CD14-positive monocyte (primary cell): ENCODE data around the gene CACNA1C. TPM values are rescaled to one million over a fixed set of nuclear protein-coding genes. Genes with fewer than 3 reads are reported as not detected.

Source experiments
- DNase-seq, 3 donors: peaks; one replicate each; pipeline ENCODE4 v3.0.0-alpha.2; 2011 to 2022
- H2AFZ ChIP-seq: 2 replicates; pipeline ENCODE4 v1.6.0; 2012; ENCODE audit warnings: mild to moderate bottlenecking, low read depth, low read length, inconsistent platforms; ENCODE audit not compliant: insufficient read depth, poor library complexity, severe bottlenecking
- H3K27ac ChIP-seq, 2 donors: 1 replicate in 1 of 2; 2 replicates in 1 of 2; pipeline ENCODE4 v1.5.1; 2012 to 2013; ENCODE audit warnings: low read length in 2 of 2, control low read depth in 1 of 2, inconsistent platforms in 1 of 2, low read depth in 1 of 2, mild to moderate bottlenecking in 1 of 2
- H3K27me3 ChIP-seq, 2 donors: one replicate each; pipeline versions ENCODE4 v1.6.0 to v1.6.1; 2011 to 2013; ENCODE audit warnings: low read length in 2 of 2; ENCODE audit not compliant: control insufficient read depth in 2 of 2, insufficient read depth in 2 of 2
- H3K36me3 ChIP-seq, 2 donors: replicated peaks in 1 of 2; 1 replicate in 1 of 2; 2 replicates in 1 of 2; pipeline versions ENCODE4 v1.5.1 to v1.6.1; 2012 to 2013; ENCODE audit warnings: low read length in 2 of 2, control low read depth in 1 of 2, inconsistent platforms in 1 of 2, mild to moderate bottlenecking in 1 of 2; ENCODE audit not compliant: insufficient read depth in 2 of 2, control insufficient read depth in 1 of 2
- H3K4me1 ChIP-seq, 2 donors: 1 replicate in 1 of 2; 2 replicates in 1 of 2; pipeline versions ENCODE4 v1.5.1 to v1.6.1; 2012 to 2013; ENCODE audit warnings: low read length in 2 of 2, control low read depth in 1 of 2, inconsistent platforms in 1 of 2, mild to moderate bottlenecking in 1 of 2, moderate library complexity in 1 of 2; ENCODE audit not compliant: insufficient read depth in 2 of 2, control insufficient read depth in 1 of 2
- H3K4me2 ChIP-seq: replicated peaks from 2 replicates; pipeline ENCODE3; 2012; ENCODE audit warnings: low read length, moderate library complexity, mild to moderate bottlenecking; ENCODE audit not compliant: poor library complexity, severe bottlenecking; ENCODE audit errors: extremely low read depth
- H3K4me3 ChIP-seq, 3 experiments: fragments of 200-600 bp in 1 of 3; sonication (generic) in 1 of 3; replicated peaks in 1 of 3; 1 replicate in 2 of 3; 2 replicates in 1 of 3; pipeline ENCODE4 v1.5.1; 2011 to 2013; ENCODE audit warnings: low read length in 3 of 3, mild to moderate bottlenecking in 3 of 3, control low read depth in 2 of 3, low read depth in 2 of 3, inconsistent platforms in 1 of 3, moderate library complexity in 1 of 3
- H3K79me2 ChIP-seq: 2 replicates; pipeline ENCODE4 v1.6.0; 2012; ENCODE audit warnings: mild to moderate bottlenecking, control low read depth, inconsistent platforms, low read length, moderate library complexity; ENCODE audit not compliant: insufficient read depth
- H3K9ac ChIP-seq: 2 replicates; pipeline ENCODE4 v1.6.0; 2017; ENCODE audit warnings: low read length, mild to moderate bottlenecking; ENCODE audit not compliant: insufficient read depth, poor library complexity, severe bottlenecking
- H3K9me3 ChIP-seq, 2 donors: replicated peaks in 1 of 2; 1 replicate in 1 of 2; 2 replicates in 1 of 2; pipeline versions ENCODE4 v1.5.1 to v1.6.1; 2012 to 2013; ENCODE audit warnings: low read length in 2 of 2, control low read depth in 1 of 2; ENCODE audit not compliant: control insufficient read depth in 1 of 2, insufficient read depth in 1 of 2
- H4K20me1 ChIP-seq: 2 replicates; pipeline ENCODE4 v1.6.0; 2012; ENCODE audit warnings: mild to moderate bottlenecking, low read length, control low read depth, moderate library complexity; ENCODE audit not compliant: insufficient read depth
- H3K27ac Mint-ChIP-seq, 7 donors: one replicate each; pipeline ENCODE4 v1.8.0; 2020; ENCODE audit warnings: mild to moderate bottlenecking in 7 of 7, mixed read lengths in 7 of 7, moderate library complexity in 6 of 7, inconsistent platforms in 2 of 7
- H3K27me3 Mint-ChIP-seq, 3 donors: one replicate each; pipeline ENCODE4 v1.8.0; 2021 to 2022; ENCODE audit warnings: low read depth in 3 of 3, mild to moderate bottlenecking in 3 of 3, mixed read lengths in 3 of 3, moderate library complexity in 3 of 3, inconsistent platforms in 1 of 3
- H3K36me3 Mint-ChIP-seq, 2 donors: one replicate each; pipeline ENCODE4 v1.8.0; 2020; ENCODE audit warnings: mixed read lengths in 2 of 2, inconsistent platforms in 1 of 2, mild to moderate bottlenecking in 1 of 2
- H3K4me1 Mint-ChIP-seq: one replicate; pipeline ENCODE4 v1.8.0; 2020; ENCODE audit warnings: mild to moderate bottlenecking, mixed read lengths
- H3K4me3 Mint-ChIP-seq, 2 donors: one replicate each; pipeline ENCODE4 v1.8.0; 2020; ENCODE audit warnings: mild to moderate bottlenecking in 2 of 2, mixed read lengths in 2 of 2, moderate library complexity in 1 of 2
- H3K9me3 Mint-ChIP-seq, 7 donors: one replicate each; pipeline ENCODE4 v1.8.0; 2020 to 2022; ENCODE audit warnings: mixed read lengths in 7 of 7, mild to moderate bottlenecking in 6 of 7, moderate library complexity in 6 of 7, inconsistent platforms in 2 of 7
- WGBS: methylation state at CpG from one replicate; pipeline ENCODE4 v1.1.5; 2013; ENCODE audit warnings: missing lambda C conversion rate; ENCODE audit not compliant: insufficient coverage; 5-methylcytosine and 5-hydroxymethylcytosine counted together
- intact Hi-C, 2 donors: fragments of 100-400 bp; cut with micrococcal nuclease; formaldehyde crosslinking; loops; one replicate each; pipeline versions ENCODE4 v1.15.0 to v1.15.1; 2023
- polyA plus RNA-seq, 3 donors: library from polyadenylated mRNA; depleted of rRNA in 1 of 3; unstranded in 2 of 3; stranded (reverse) in 1 of 3; fragments of 300-500 nt in 2 of 3; fragments of >200 nt in 1 of 3; fragmentation: Illumina TruSeq in 2 of 3; gene quantifications; 1 replicate in 2 of 3; 2 replicates in 1 of 3; pipeline ENCODE4 v1.2.3, GENCODE V29; 2012 to 2021
- TF ChIP-seq, protein P1 (sequence below): fragments of 200-600 bp; IDR thresholded peaks from one replicate; pipeline ENCODE4 v1.8.0; 2022; ENCODE audit warnings: antibody characterized with exemption, mild to moderate bottlenecking

CACNA1C gene
- polyA plus RNA-seq, 3 donors = not detected

DNA sequence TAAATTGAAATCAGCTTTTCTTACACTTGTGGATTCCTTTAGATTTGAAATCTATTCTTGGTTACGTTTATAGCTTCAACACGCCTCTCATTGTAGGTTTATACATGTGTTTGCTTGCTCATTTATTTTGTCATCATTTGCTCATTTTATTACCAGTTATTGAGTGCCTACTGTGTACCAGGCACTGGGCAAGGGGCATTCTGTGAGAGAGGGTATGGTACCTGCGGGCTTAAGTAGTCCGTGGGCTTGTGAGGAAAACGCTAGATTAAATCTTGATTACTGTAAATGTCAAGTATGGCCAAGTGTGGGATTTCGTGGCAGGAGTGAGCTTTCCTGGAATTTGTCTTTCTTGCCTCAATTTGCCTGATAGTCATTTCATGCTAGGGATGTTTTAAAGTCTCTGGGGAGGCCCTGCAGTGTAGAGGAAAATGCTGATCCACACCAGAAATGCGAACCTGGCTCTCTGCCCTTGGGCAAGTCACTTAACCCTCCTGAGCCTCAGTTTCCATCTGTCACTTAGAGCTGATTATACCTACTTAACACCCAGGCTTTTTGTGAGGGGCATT is 92.7 kb downstream of the CACNA1C start:
- Mint-ChIP-seq H3K9me3 (peaks cover 0 to 1% (median 0%) of the 10 kb centered on the region in 7 donors), H3K27me3 (peaks cover 0 to 5% (median 2%) of the 10 kb centered on the region in 3 donors)
- H3K4me3 ChIP-seq = no peak overlapping the region

DNA sequence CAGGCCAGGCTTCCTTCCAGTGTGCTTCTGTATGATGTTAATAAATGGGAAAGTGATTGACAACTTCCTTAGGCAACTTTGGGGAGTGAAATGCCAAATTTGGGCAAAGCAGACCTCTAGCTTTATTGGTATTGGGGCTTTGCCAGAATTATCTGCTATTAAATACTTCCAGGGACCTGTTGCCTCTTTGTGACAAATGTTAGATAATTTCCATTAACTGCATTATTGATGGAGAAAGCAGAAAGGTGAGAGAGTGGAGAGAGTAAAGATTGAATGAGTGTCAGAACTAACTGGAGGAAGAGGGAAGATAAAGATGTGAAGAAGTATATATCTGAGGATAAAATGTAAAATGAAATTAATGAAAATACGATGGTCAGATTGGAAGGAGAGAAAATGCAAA is 94.5 kb downstream of the CACNA1C start:
- H2AFZ ChIP-seq = no peak overlapping the region
- H3K4me1 ChIP-seq = no peaks in the 10 kb centered on the region
- Mint-ChIP-seq H3K4me1 (no peaks in the 10 kb centered on the region), H3K27ac (no peak overlapping the region), H3K4me3 (no peak overlapping the region), H3K27me3 (peaks cover 0 to 5% (median 4%) of the 10 kb centered on the region in 3 donors), H3K36me3 (no peaks in the 10 kb centered on the region), H3K9me3 (peaks cover 0 to 1% (median 0%) of the 10 kb centered on the region in 7 donors)
- no peak overlapping the region for H3K4me2 ChIP-seq
- WGBS = 100% methylated on average over 1 of the region's 1 CpG
- H3K4me3 ChIP-seq = no peak overlapping the region
- intact Hi-C loops = no loop called here
- no peaks in the 10 kb centered on the region for H4K20me1 ChIP-seq
- TF ChIP-seq, protein P1, sequence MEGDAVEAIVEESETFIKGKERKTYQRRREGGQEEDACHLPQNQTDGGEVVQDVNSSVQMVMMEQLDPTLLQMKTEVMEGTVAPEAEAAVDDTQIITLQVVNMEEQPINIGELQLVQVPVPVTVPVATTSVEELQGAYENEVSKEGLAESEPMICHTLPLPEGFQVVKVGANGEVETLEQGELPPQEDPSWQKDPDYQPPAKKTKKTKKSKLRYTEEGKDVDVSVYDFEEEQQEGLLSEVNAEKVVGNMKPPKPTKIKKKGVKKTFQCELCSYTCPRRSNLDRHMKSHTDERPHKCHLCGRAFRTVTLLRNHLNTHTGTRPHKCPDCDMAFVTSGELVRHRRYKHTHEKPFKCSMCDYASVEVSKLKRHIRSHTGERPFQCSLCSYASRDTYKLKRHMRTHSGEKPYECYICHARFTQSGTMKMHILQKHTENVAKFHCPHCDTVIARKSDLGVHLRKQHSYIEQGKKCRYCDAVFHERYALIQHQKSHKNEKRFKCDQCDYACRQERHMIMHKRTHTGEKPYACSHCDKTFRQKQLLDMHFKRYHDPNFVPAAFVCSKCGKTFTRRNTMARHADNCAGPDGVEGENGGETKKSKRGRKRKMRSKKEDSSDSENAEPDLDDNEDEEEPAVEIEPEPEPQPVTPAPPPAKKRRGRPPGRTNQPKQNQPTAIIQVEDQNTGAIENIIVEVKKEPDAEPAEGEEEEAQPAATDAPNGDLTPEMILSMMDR = no peak
- H3K9ac ChIP-seq = no peak overlapping the region
- no peak overlapping the region for H3K27ac ChIP-seq
- no peaks in the 10 kb centered on the region for H3K79me2 ChIP-seq
- DNase-seq = no peak
- H3K27me3 ChIP-seq = no peaks in the 10 kb centered on the region
- no peaks in the 10 kb centered on the region for H3K9me3 ChIP-seq
- H3K36me3 ChIP-seq = no peaks in the 10 kb centered on the region

More for the DNA sequence above, 92.7 kb downstream of the CACNA1C start:
- Histone ChIP-seq H4K20me1 (no peaks in the 10 kb centered on the region), H3K27me3 (no peaks in the 10 kb centered on the region), H3K36me3 (no peaks in the 10 kb centered on the region), H3K9me3 (no peaks in the 10 kb centered on the region), H3K79me2 (no peaks in the 10 kb centered on the region), H3K4me2 (no peak overlapping the region), H3K4me1 (no peaks in the 10 kb centered on the region), H3K27ac (no peak overlapping the region), H2AFZ (no peak overlapping the region), H3K9ac (no peak overlapping the region)
- no peak for DNase-seq
- no peak overlapping the region for H3K4me3 Mint-ChIP-seq
- TF ChIP-seq, protein P1 = no peak
- no peak overlapping the region for H3K27ac Mint-ChIP-seq
- WGBS = 86% methylated on average over 5 of the region's 7 CpGs
- intact Hi-C loops = no loop called here
- H3K36me3 Mint-ChIP-seq = no peaks in the 10 kb centered on the region
- H3K4me1 Mint-ChIP-seq = no peaks in the 10 kb centered on the region
